Neural progenitor cell (in vitro differentiated cells): ENCODE measurements around the gene SBSN. TPM values are rescaled to one million over a fixed set of nuclear protein-coding genes. Genes with fewer than 3 reads are reported as not detected.
A peak's percentile ranks its signal among the peaks of the same experiment; 100 is the strongest.

Experiments used
- DNase-seq: peaks from one replicate; pipeline ENCODE4 v3.0.0-alpha.2; 2016; ENCODE audit warnings: low spot score
- H2AFZ ChIP-seq: fragments of 200-600 bp; sonication (generic); replicated peaks from 2 replicates; pipeline ENCODE4 v1.6.1; 2016; ENCODE audit warnings: antibody characterized with exemption
- H3F3A ChIP-seq: fragments of 200-600 bp; sonication (generic); 2 replicates; pipeline ENCODE4 v1.6.1; 2016; ENCODE audit warnings: antibody characterized with exemption, low read depth
- H3K27ac ChIP-seq: fragments of 200-600 bp; sonication (generic); 2 replicates; pipeline ENCODE4 v1.5.1; 2016; ENCODE audit warnings: mild to moderate bottlenecking
- H3K27me3 ChIP-seq: fragments of 200-600 bp; sonication (generic); 2 replicates; pipeline ENCODE4 v1.6.1; 2016; ENCODE audit warnings: mild to moderate bottlenecking, moderate library complexity
- H3K36me3 ChIP-seq: fragments of 200-600 bp; sonication (generic); 2 replicates; pipeline ENCODE4 v1.5.1; 2016
- H3K4me1 ChIP-seq: fragments of 200-600 bp; sonication (generic); 2 replicates; pipeline ENCODE4 v1.6.1; 2016; ENCODE audit warnings: mixed run types
- H3K4me2 ChIP-seq: fragments of 200-600 bp; sonication (generic); 2 replicates; pipeline ENCODE4 v1.6.1; 2016
- H3K4me3 ChIP-seq: fragments of 200-600 bp; sonication (generic); 2 replicates; pipeline ENCODE4 v1.5.1; 2016
- H3K79me2 ChIP-seq: fragments of 200-600 bp; sonication (generic); 2 replicates; pipeline ENCODE4 v1.6.1; 2016; ENCODE audit warnings: low read depth
- H3K9ac ChIP-seq: fragments of 200-600 bp; sonication (generic); 2 replicates; pipeline ENCODE4 v1.6.1; 2016
- H3K9me3 ChIP-seq: fragments of 200-600 bp; sonication (generic); 2 replicates; pipeline ENCODE4 v1.5.1; 2016; ENCODE audit warnings: low read depth
- H4K20me1 ChIP-seq: fragments of 200-600 bp; sonication (generic); 2 replicates; pipeline ENCODE4 v1.6.1; 2016; ENCODE audit warnings: low read depth
- H3K27ac Mint-ChIP-seq: 3 replicates; pipeline ENCODE4 v1.8.0; 2021; ENCODE audit warnings: mixed read lengths
- H3K27me3 Mint-ChIP-seq: 2 replicates; pipeline ENCODE4 v1.8.0; 2022; ENCODE audit warnings: low read depth, mild to moderate bottlenecking, inconsistent platforms, moderate library complexity, mixed read lengths; ENCODE audit not compliant: insufficient read depth
- H3K36me3 Mint-ChIP-seq: 3 replicates; pipeline ENCODE4 v1.8.0; 2021; ENCODE audit warnings: mixed read lengths
- H3K4me1 Mint-ChIP-seq: 3 replicates; pipeline ENCODE4 v1.8.0; 2021; ENCODE audit warnings: mixed read lengths
- H3K4me3 Mint-ChIP-seq: 3 replicates; pipeline ENCODE4 v1.8.0; 2021; ENCODE audit warnings: mild to moderate bottlenecking, moderate library complexity, mixed read lengths
- H3K9me3 Mint-ChIP-seq: 3 replicates; pipeline ENCODE4 v1.8.0; 2020; ENCODE audit warnings: mixed read lengths
- CTCF ChIP-seq: fragments of 200-600 bp; sonication (generic); IDR thresholded peaks from 2 replicates; pipeline ENCODE4 v1.5.1; 2017; ENCODE audit warnings: antibody characterized with exemption, mild to moderate bottlenecking
- EZH2 ChIP-seq: fragments of 200-600 bp; sonication (generic); IDR thresholded peaks from 2 replicates; pipeline ENCODE4 v1.6.1; 2017; ENCODE audit warnings: antibody characterized with exemption, mild to moderate bottlenecking, moderate library complexity
- EZH2phosphoT487 ChIP-seq: fragments of 200-600 bp; sonication (generic); IDR thresholded peaks from 2 replicates; pipeline ENCODE4 v1.6.1; 2017; ENCODE audit warnings: antibody characterized with exemption
- total RNA-seq: library from RNA; depleted of rRNA; stranded (reverse); fragments of >200 nt; gene quantifications from 2 replicates; pipeline ENCODE4 v1.2.3, GENCODE V29; 2015; ENCODE audit warnings: low replicate concordance

SBSN gene
- total RNA-seq, 1 donor from 2014 or later = not detected

- H2AFZ ChIP-seq = no peak overlapping the region
- Mint-ChIP-seq H3K27me3 (peaks cover 37% of the 10 kb centered on the region), H3K4me1 (peaks cover 7% of the 10 kb centered on the region), H3K36me3 (no peaks in the 10 kb centered on the region), H3K9me3 (no peaks in the 10 kb centered on the region), H3K27ac (no peak overlapping the region), H3K4me3 (no peak overlapping the region)
- peaks cover 18% of the 10 kb centered on the region for H3K79me2 ChIP-seq
- TF ChIP-seq CTCF = no peak
- no peak for TF ChIP-seq EZH2phosphoT487
- no peak for TF ChIP-seq EZH2
- H3K4me1 ChIP-seq = peaks cover 4% of the 10 kb centered on the region
- H3K9ac ChIP-seq = no peak overlapping the region
- peaks cover 10% of the 10 kb centered on the region for H3F3A ChIP-seq
- no peak for DNase-seq
- H3K27ac ChIP-seq = no peak overlapping the region
- H3K4me3 ChIP-seq = no peak overlapping the region
- H3K9me3 ChIP-seq = no peaks in the 10 kb centered on the region
- H3K36me3 ChIP-seq = no peaks in the 10 kb centered on the region
- H3K27me3 ChIP-seq = peaks cover 28% of the 10 kb centered on the region
- H3K4me2 ChIP-seq = no peak overlapping the region
- no peaks in the 10 kb centered on the region for H4K20me1 ChIP-seq
Observed at GRCh38 chr19:35512831-35513627, 15.1 kb downstream of the SBSN start.

- no peaks in the 10 kb centered on the region for H3K9me3 ChIP-seq
- H2AFZ ChIP-seq = no peak overlapping the region
- Mint-ChIP-seq H3K27ac (no peak overlapping the region), H3K27me3 (peaks cover 41% of the 10 kb centered on the region), H3K36me3 (no peaks in the 10 kb centered on the region), H3K4me3 (no peak overlapping the region), H3K4me1 (peaks cover 7% of the 10 kb centered on the region), H3K9me3 (no peaks in the 10 kb centered on the region)
- TF ChIP-seq EZH2 = no peak
- TF ChIP-seq CTCF = no peak
- no peak for TF ChIP-seq EZH2phosphoT487
- no peaks in the 10 kb centered on the region for H4K20me1 ChIP-seq
- no peak overlapping the region for H3K4me2 ChIP-seq
- peaks cover 10% of the 10 kb centered on the region for H3F3A ChIP-seq
- peaks cover 19% of the 10 kb centered on the region for H3K79me2 ChIP-seq
- peaks cover 28% of the 10 kb centered on the region for H3K27me3 ChIP-seq
- no peak overlapping the region for H3K9ac ChIP-seq
- H3K36me3 ChIP-seq = no peaks in the 10 kb centered on the region
- no peak overlapping the region for H3K27ac ChIP-seq
- no peak overlapping the region for H3K4me3 ChIP-seq
- DNase-seq = no peak
- peaks cover 4% of the 10 kb centered on the region for H3K4me1 ChIP-seq
Observed at GRCh38 chr19:35511337-35511736, 16.8 kb downstream of the SBSN start.

GRCh38 chr19:35510626-35510964 is 17.5 kb downstream of the SBSN start:
- Histone ChIP-seq H3K27ac (no peak overlapping the region), H2AFZ (peak overlapping the region; percentile 91), H3K27me3 (peaks cover 28% of the 10 kb centered on the region), H3K4me2 (peak overlapping the region; percentile 85), H3K4me3 (peak overlapping the region; percentile 74), H3K36me3 (no peaks in the 10 kb centered on the region), H3K4me1 (peaks cover 4% of the 10 kb centered on the region), H4K20me1 (no peaks in the 10 kb centered on the region), H3K9ac (no peak overlapping the region), H3F3A (peaks cover 10% of the 10 kb centered on the region), H3K9me3 (no peaks in the 10 kb centered on the region), H3K79me2 (peaks cover 19% of the 10 kb centered on the region)
- Mint-ChIP-seq H3K4me3 (no peak overlapping the region), H3K27ac (no peak overlapping the region), H3K9me3 (no peaks in the 10 kb centered on the region), H3K27me3 (peaks cover 46% of the 10 kb centered on the region), H3K36me3 (no peaks in the 10 kb centered on the region), H3K4me1 (peaks cover 7% of the 10 kb centered on the region)
- TF ChIP-seq EZH2phosphoT487 (no peak), CTCF (no peak), EZH2 (no peak)
- DNase-seq = no peak
